Measurements from ENCODE around the gene RAB40C. TPM values are rescaled to one million over a fixed set of nuclear protein-coding genes. Genes with fewer than 3 reads are reported as not detected.
A peak's percentile ranks its signal among the peaks of the same experiment; 100 is the strongest.

The RAB40C gene
- total RNA-seq, 2 donors from 2014 or later = 12.1 to 13.0 TPM

- no peaks in the 10 kb centered on the region for H3K36me3 Mint-ChIP-seq
- no peak overlapping the region for H3K27ac Mint-ChIP-seq
- no peaks in the 10 kb centered on the region for H3K9me3 Mint-ChIP-seq
- DNase-seq (ENCODE audit: low spot score in 2 of 2) (no peak), ATAC-seq (no peak)
Observed at GRCh38 chr16:658679-659571, 69.1 kb downstream of the RAB40C start.

- DNase-seq (ENCODE audit: low spot score in 2 of 2) = no peak
- no peaks in the 10 kb centered on the region for H3K9me3 Mint-ChIP-seq
Observed at GRCh38 chr16:659618-660017, 69.8 kb downstream of the RAB40C start.

GRCh38 chr16:660132-660458, 70.2 kb downstream of the RAB40C start:
- Mint-ChIP-seq H3K27ac (no peak overlapping the region), H3K9me3 (no peaks in the 10 kb centered on the region)

More at GRCh38 chr16:659618-660017, 69.8 kb downstream of the RAB40C start:
- peak in 1 of 2 donors; percentile 7 for ATAC-seq
- H3K27ac Mint-ChIP-seq = no peak overlapping the region
- H3K36me3 Mint-ChIP-seq = no peaks in the 10 kb centered on the region

GRCh38 chr16:660459-661183, 70.8 kb downstream of the RAB40C start:
- H3K9me3 Mint-ChIP-seq = no peaks in the 10 kb centered on the region
- ATAC-seq = peak; percentile 75 to 76
- DNase-seq (ENCODE audit: low spot score in 2 of 2) = peak in 1 of 2 donors; percentile 71
- H3K36me3 Mint-ChIP-seq = no peaks in the 10 kb centered on the region
- H3K27ac Mint-ChIP-seq = no peak overlapping the region

More at GRCh38 chr16:660132-660458, 70.2 kb downstream of the RAB40C start:
- ATAC-seq (peak in 1 of 2 donors; percentile 6), DNase-seq (ENCODE audit: low spot score in 2 of 2) (no peak)
- no peaks in the 10 kb centered on the region for H3K36me3 Mint-ChIP-seq

GRCh38 chr16:661184-661821, 71.4 kb downstream of the RAB40C start:
- no peaks in the 10 kb centered on the region for H3K9me3 Mint-ChIP-seq
- ATAC-seq = peak; percentile 4 to 7
- no peak for DNase-seq (ENCODE audit: low spot score in 2 of 2)
- H3K36me3 Mint-ChIP-seq = no peaks in the 10 kb centered on the region
- no peak overlapping the region for H3K27ac Mint-ChIP-seq

- no peak for DNase-seq (ENCODE audit: low spot score in 2 of 2)
- Mint-ChIP-seq H3K9me3 (no peaks in the 10 kb centered on the region), H3K27ac (no peak overlapping the region), H3K36me3 (no peaks in the 10 kb centered on the region)
- ATAC-seq = no peak
Observed at GRCh38 chr16:662095-662494, 72.2 kb downstream of the RAB40C start.

- H3K36me3 Mint-ChIP-seq = no peaks in the 10 kb centered on the region
- H3K9me3 Mint-ChIP-seq = no peaks in the 10 kb centered on the region
- no peak overlapping the region for H3K27ac Mint-ChIP-seq
- ATAC-seq (no peak), DNase-seq (ENCODE audit: low spot score in 2 of 2) (no peak)
Observed at GRCh38 chr16:662597-662996, 72.7 kb downstream of the RAB40C start.

- peak overlapping the region in 1 of 2 donors; percentile 87 for H3K27ac Mint-ChIP-seq
- no peaks in the 10 kb centered on the region for H3K36me3 Mint-ChIP-seq
- ATAC-seq = no peak
- DNase-seq (ENCODE audit: low spot score in 2 of 2) = no peak
- H3K9me3 Mint-ChIP-seq = no peaks in the 10 kb centered on the region
Observed at GRCh38 chr16:666572-666971, 76.7 kb downstream of the RAB40C start.

- no peak for DNase-seq (ENCODE audit: low spot score in 2 of 2)
- no peaks in the 10 kb centered on the region for H3K36me3 Mint-ChIP-seq
- no peak for ATAC-seq
- H3K9me3 Mint-ChIP-seq = no peaks in the 10 kb centered on the region
- peak overlapping the region; percentile 87 for H3K27ac Mint-ChIP-seq
Observed at GRCh38 chr16:667113-667779, 77.4 kb downstream of the RAB40C start.

- ATAC-seq = peak; percentile 95 to 97
- H3K27ac Mint-ChIP-seq = peak within 1 kb of the TSS; percentile 87
- no peaks in the 10 kb centered on the region for H3K9me3 Mint-ChIP-seq
- H3K36me3 Mint-ChIP-seq = no peaks in the 10 kb centered on the region
- peak; percentile 96 to 97 for DNase-seq (ENCODE audit: low spot score in 2 of 2)
Observed at GRCh38 chr16:667780-668518, 78.1 kb downstream of the RAB40C start, which contains the start of gene RHOT2. Gene RHOT2 (plus strand): TSS chr16:668132. CDS start chr16:668200, 68 bp downstream.

- Mint-ChIP-seq H3K27ac (peak overlapping the region; percentile 55 to 87), H3K36me3 (no peaks in the 10 kb centered on the region), H3K9me3 (no peaks in the 10 kb centered on the region)
- peak in 1 of 2 donors; percentile 1 for ATAC-seq
- DNase-seq (ENCODE audit: low spot score in 2 of 2) = no peak
Observed at GRCh38 chr16:668519-669171, 78.8 kb downstream of the RAB40C start.

GRCh38 chr16:669666-670065, 79.8 kb downstream of the RAB40C start:
- no peak for ATAC-seq
- no peak overlapping the region for H3K27ac Mint-ChIP-seq

GRCh38 chr16:670485-671352, 80.9 kb downstream of the RAB40C start:
- H3K9me3 Mint-ChIP-seq = no peaks in the 10 kb centered on the region
- no peaks in the 10 kb centered on the region for H3K36me3 Mint-ChIP-seq
- H3K27ac Mint-ChIP-seq = no peak overlapping the region
- DNase-seq (ENCODE audit: low spot score in 2 of 2) (no peak), ATAC-seq (no peak)

More at GRCh38 chr16:669666-670065, 79.8 kb downstream of the RAB40C start:
- no peak for DNase-seq (ENCODE audit: low spot score in 2 of 2)
- Mint-ChIP-seq H3K36me3 (no peaks in the 10 kb centered on the region), H3K9me3 (no peaks in the 10 kb centered on the region)

- no peak for DNase-seq (ENCODE audit: low spot score in 2 of 2)
- no peak for ATAC-seq
- Mint-ChIP-seq H3K27ac (no peak overlapping the region), H3K36me3 (no peaks in the 10 kb centered on the region), H3K9me3 (no peaks in the 10 kb centered on the region)
Observed at GRCh38 chr16:671353-672131, 81.7 kb downstream of the RAB40C start.
